Right kidney (tissue), 9 donors: ENCODE data around the gene NEK6.

Experiments used
- DNase-seq: peaks from one replicate; pipeline ENCODE4 v3.0.0-alpha.2; 2016
- long read RNA-seq, 8 donors: transcript quantifications; one replicate each; lab custom pipeline, GENCODE V29; 2026

The NEK6 gene
- long read RNA-seq, donor 1, partial matches to known transcripts: 381 of 393 reads
- long read RNA-seq, donor 1, other reads (novel, unspliced or antisense): 5 of 393 reads
- long read RNA-seq, donor 2, transcript NEK6-201 (10 exons, 3,447 nt): major isoform, 5 of 5 reads
- long read RNA-seq, donor 2, partial matches to known transcripts: 0 of 5 reads
- long read RNA-seq, donor 2, other reads (novel, unspliced or antisense): 0 of 5 reads
- long read RNA-seq, donor 3, partial matches to known transcripts: 44 of 111 reads
- long read RNA-seq, donor 3, other reads (novel, unspliced or antisense): 66 of 111 reads
- long read RNA-seq, donor 4, transcript NEK6-201 (10 exons, 3,447 nt): major isoform, 7 of 8 reads
- long read RNA-seq, donor 4, partial matches to known transcripts: 0 of 8 reads
- long read RNA-seq, donor 4, other reads (novel, unspliced or antisense): 0 of 8 reads
- long read RNA-seq, donor 5, transcript NEK6-201 (10 exons, 3,447 nt): major isoform, 6 of 366 reads
- long read RNA-seq, donor 5, partial matches to known transcripts: 354 of 366 reads
- long read RNA-seq, donor 5, other reads (novel, unspliced or antisense): 5 of 366 reads
- long read RNA-seq, donor 6, transcript NEK6-201 (10 exons, 3,447 nt): major isoform, 10 of 202 reads
- long read RNA-seq, donor 6, partial matches to known transcripts: 59 of 202 reads
- long read RNA-seq, donor 6, other reads (novel, unspliced or antisense): 132 of 202 reads
- long read RNA-seq, donor 7, transcript NEK6-201 (10 exons, 3,447 nt): major isoform, 14 of 423 reads
- long read RNA-seq, donor 7, partial matches to known transcripts: 202 of 423 reads
- long read RNA-seq, donor 7, other reads (novel, unspliced or antisense): 204 of 423 reads
- long read RNA-seq, donor 8, transcript NEK6-201 (10 exons, 3,447 nt): major isoform, 13 of 256 reads
- long read RNA-seq, donor 8, partial matches to known transcripts: 241 of 256 reads
- long read RNA-seq, donor 8, other reads (novel, unspliced or antisense): 0 of 256 reads

DNA sequence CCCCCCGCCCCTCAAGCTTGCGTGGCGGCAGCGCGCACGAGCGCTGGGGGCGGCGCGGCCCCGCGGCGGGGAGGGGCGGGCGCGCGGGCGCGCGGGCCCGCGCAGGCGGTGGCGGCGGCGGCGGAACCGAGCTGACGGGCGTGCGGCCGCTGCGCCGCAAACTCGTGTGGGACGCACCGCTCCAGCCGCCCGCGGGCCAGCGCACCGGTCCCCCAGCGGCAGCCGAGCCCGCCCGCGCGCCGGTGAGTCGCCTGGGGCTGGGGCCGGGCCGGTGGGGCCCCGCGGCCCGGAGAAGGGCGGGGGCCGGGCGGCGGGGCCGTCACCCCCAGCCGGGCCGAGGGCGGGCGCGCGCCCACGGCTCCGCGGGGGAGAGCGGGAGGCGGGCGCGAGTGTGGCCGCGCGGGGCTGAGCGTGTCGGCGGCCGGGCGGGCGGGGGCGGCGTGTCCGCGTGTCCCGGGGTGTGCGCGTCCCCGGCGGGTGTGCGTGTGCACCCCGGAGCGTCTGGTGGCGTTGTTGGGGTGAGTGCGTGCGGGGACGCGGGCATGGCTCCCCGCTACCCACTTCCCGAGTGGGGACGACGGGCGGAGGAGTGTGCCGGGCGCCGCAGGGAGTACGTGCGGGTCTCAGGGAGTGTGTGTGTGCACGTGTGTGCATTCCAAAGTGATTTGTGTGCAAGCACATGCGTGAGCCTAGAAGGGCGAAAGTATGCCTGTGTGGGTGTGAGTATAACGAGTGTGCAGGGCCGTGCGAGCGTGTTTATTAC lies at the start of gene NEK6:
Gene NEK6 (plus strand): TSS at position 106 of the 763 bp plus-strand sequence. CDS start 44,016 bp downstream, outside the sequence.
- DNase-seq: no peak

GRCh38 chr9:124208571-124208970 lies 49.2 kb upstream of the NEK6 start:
- DNase-seq: no peak

- DNase-seq: no peak
These were observed 48.5 kb upstream of the NEK6 start for GRCh38 chr9:124209279-124209678.

- DNase-seq: no peak
These were observed 48.0 kb upstream of the NEK6 start for GRCh38 chr9:124209774-124210173.

GRCh38 chr9:124210697-124211096 lies 47.1 kb upstream of the NEK6 start:
- no peak for DNase-seq

GRCh38 chr9:124212381-124213050 lies 45.2 kb upstream of the NEK6 start:
- no peak for DNase-seq

DNA sequence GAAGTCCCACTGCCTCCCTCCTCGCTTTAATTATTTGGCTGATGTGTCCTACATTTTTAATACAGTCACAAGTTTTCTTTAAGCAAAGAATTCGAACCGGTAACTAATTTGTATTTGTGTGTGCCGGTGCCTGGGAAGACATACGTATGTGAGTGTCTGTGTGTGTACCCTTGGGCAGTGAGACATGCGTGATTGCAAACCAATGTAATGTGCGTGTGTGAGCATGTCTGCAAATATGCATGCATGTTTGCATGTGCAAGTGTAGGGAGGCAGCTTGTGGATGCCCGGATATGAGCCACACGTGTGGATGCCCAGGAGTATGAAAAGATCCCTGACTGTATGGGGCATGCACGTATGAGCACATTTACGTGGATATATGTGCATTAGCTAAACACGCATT lies 44.4 kb upstream of the NEK6 start:
- no peak for DNase-seq

GRCh38 chr9:124214116-124214515 lies 43.6 kb upstream of the NEK6 start:
- no peak for DNase-seq

DNA sequence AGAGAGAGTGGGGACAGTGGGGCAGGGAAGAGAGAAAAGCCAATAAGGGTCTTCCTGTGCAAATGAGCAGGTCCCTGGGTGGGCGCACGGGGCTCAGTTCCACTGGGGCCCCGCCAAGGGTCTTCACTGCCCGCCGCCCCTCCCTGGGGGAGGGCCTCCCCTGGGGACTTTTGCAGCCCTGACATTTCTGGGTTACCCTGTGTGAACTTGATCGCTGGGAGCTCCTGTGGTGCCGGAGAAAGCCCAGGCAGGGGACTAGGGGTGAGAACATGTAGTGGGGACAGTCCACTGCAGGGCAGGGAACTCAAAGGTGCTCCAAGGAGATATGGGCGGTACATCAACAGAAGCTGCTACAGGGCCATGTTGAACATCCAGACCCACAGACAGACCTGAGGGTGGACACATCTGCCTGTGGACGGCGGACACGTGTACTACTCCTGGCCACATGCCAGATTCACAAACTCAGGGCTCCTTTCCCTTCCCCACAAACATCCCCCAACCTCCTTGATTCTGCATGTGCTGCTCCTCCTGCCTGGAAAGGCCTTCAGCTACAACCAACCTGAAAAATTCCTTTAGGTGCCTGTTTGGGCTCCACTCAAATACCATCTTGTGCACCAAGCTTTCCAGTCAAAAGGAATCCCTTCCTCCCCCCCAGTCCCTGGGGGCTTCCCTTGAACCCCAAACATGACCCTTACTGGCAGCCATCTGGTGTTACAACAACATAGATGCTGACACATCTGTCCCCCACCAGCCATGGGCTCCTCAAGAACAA lies 43.0 kb upstream of the NEK6 start:
- no peak for DNase-seq

DNA sequence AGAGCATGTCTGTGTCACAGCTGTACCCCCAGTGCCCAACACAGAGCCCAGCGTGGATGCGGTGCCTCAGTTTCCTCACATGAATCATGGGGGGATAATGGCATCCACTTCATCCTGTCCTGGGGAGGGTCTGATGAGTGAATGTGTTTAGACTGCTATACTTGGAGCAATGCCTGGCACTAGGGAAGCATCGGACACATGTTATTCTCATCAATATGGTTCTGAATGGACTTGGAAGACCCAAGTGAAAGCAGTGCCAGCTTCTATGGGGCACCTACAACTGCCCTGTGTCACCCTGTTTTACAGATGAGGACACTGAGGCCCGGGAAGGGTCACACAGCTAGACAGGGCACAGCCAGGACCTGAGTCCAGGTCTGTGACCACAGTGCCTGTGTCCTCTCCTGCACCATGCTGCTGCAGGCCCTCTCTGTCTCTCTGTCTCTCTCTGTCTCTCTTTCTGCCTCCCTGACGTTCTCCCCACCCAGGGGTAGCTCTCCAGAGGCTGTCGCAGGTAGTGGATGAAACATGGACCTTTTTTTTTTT lies 42.3 kb upstream of the NEK6 start:
- no peak for DNase-seq

- no peak for DNase-seq
These were observed 41.8 kb upstream of the NEK6 start for GRCh38 chr9:124215956-124216355.

- DNase-seq: no peak
These were observed 41.1 kb upstream of the NEK6 start for GRCh38 chr9:124216474-124217176.

- no peak for DNase-seq
These were observed 39.8 kb upstream of the NEK6 start for GRCh38 chr9:124217836-124218437.

DNA sequence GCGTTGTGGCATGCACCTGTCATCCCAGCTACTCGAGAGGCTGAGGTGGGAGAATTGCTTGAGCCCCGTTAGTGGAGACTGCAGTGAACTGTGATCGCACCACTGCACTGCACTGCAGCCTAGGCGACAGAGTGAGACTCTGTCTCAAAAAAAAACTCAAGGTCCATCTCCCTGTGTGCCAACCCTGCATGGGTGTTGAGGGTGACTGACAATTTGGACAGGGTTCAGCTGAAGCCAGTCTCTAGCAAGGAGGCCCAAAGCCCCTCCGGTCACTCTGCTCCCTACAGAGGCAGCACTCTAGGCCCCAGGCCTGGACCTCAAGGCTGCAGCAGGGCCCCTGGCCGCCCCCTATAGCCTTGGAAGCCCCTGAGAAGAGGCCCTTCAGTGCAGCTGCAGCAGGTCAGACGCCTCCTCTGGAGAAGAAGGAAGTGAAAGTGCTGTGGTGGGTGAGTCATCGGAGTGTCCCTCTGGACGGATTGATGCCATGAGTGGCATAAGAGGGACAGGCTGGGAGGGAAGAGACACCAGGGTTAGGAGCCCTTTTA lies 39.2 kb upstream of the NEK6 start:
- DNase-seq: no peak

DNA sequence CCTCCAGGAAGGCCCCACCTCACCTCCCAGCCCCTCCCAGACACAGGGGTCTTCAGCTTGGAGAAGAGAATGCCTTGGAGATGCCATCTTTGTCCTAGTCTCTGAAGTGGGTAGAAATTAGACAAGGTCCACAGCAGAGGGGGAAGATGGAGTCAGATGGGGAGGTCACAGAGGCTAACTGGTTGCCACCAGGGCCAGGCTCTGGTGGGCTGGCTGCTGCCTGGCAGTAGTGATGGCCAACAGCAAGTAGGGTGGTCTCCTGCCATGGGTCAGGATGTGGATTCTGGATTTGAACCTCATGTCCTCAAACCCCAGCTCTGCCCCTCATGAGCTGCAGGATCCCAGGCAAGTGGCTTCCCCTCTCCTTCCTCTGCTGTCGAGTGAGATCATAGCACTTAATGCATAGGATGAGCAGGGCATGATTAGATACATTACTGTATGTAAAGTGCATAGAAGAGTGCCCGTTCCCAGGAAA lies 38.7 kb upstream of the NEK6 start:
- DNase-seq: no peak

DNA sequence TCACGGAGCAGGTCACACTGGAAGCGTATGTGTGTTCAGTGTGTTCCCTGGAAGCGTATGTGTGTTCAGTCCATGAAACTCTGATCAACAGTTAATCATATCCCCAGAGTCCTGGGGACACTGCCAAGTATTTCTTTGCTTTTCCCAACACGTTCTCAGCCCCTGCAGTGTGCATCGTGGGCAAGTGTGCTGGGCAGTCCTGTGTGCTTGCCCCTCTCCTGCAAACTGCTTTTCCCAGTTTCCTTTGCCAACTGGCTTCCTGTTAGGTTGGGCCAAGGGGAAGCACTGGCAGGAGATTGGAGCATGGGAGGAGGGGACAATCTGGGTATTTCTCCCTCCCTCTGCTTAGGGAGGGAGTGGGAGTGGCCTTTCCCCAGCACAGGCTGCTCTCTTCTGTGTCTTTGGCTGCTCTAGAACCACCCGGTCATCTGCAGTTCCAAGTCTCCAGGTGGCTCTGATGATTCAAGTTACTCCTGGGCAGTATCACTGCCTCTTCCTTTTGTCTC lies 36.8 kb upstream of the NEK6 start:
- no peak for DNase-seq

GRCh38 chr9:124221676-124222075 lies 36.1 kb upstream of the NEK6 start:
- DNase-seq: no peak

- DNase-seq: no peak
These were observed 35.6 kb upstream of the NEK6 start for GRCh38 chr9:124222109-124222508.
